GM18858 (cell line): ENCODE results near the gene CEMIP2.

ENCODE experiments used
- ATAC-seq: cut with Tn5 transposase; IDR thresholded peaks from one replicate; pipeline ENCODE4 v1.9.1; 2021; ENCODE audit not compliant: unreplicated experiment

The CEMIP2 gene

GRCh38 chr9:71747576-71747975 is 20.7 kb downstream of the CEMIP2 start:
- ATAC-seq = no peak

DNA sequence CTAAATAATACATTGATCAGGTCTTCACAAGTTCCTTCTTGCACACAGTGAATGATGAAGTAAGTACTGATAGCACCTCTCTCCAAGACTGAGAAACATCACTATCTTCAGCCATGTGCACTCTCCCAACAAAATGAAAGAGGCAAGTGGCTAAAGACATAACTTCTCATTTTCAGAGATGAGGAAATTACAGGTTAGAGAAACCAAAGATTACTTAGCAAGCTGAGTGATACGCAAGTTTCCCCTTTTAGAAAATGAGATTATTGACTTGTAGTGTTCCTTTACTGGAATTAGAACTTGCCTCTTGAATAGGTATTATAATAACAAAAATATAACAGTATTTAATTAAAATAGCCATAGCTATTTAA is 21.6 kb downstream of the CEMIP2 start:
- no peak for ATAC-seq

DNA sequence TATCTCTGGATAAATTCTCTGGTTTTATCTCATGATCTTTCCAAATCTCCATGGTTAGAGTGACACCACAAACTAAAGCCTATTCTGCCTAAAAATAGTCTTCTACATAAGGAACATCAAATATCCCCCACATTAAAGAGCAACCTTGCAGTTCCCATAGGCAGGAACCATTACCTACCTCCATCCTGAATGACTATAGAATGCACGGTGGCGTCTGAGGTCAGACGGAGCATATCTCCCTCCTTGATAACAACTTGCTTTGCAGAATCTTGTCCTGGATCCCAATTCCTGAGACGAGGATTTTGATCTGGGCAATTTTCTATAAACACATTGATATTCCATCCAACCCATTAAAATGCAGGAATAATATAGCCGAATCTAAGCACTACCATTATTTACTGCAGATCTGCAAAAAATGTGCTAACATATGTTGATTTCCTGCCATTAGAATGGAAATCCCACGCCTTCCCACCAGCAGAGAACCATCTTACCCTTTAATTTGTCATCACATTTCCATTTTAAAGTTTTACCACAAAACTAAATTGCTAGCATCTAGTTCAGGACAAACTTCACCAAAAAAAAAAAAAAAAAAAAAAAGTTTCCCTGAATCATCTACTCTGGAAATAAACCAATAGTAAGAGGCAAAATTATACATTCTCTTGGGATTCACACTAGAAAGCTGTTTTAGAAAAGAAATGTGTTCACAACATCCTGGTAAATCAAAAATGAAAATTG is 22.1 kb downstream of the CEMIP2 start:
- ATAC-seq = no peak

DNA sequence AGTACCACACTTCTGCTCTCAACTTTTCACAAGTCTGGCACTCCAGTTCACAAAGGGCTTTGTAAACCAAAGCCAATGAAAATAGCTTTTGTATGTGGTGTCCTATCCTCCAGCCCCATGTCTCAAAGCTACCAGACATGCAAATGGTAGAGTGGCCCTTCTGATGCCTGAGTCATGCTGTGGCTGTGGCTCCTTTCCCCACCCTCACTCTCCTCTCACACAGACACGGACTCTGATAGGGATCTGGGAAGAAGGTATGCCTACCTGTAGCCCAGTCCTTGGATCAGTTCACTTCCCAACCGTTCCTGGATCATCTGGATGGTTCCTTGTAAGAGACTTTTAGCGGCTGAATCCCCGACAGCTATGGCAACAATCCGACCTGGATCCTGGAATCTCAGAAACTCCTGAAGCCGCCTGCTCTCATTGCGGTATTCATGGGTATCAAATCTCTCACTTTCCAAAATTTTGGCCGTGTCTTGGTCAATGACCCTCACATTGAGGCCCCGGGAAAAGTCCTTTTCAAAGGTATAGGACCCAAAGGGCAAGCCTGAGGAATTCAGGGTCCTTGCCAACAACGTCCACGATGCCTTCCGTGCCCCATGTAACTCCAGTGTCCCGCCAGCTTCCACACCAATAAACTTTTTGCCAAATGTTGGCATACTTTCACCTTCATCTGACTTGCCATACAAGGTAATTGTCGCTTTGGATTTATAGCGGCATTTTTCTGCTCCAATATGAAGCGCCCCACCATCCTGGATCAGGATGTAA is 23.4 kb downstream of the CEMIP2 start:
- ATAC-seq = no peak

DNA sequence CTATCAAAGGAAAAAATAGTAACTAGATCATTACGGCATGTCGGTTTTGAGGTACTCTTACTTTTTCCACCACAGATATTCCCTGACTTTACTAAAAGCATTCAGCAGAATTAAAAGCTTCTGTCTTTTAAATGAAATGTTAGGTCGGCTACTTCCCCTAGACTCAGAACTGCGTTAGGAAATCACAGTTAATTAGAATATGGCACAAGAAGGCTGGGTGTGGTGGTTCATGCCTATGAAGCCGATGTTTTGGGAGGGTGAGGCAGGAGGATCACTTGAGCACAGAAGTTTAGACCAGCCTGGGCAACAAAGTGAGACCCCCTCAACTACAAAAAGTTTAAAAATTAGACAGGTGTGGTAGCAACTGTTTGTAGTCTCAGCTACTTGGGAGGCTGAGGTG is 24.4 kb downstream of the CEMIP2 start:
- no peak for ATAC-seq

DNA sequence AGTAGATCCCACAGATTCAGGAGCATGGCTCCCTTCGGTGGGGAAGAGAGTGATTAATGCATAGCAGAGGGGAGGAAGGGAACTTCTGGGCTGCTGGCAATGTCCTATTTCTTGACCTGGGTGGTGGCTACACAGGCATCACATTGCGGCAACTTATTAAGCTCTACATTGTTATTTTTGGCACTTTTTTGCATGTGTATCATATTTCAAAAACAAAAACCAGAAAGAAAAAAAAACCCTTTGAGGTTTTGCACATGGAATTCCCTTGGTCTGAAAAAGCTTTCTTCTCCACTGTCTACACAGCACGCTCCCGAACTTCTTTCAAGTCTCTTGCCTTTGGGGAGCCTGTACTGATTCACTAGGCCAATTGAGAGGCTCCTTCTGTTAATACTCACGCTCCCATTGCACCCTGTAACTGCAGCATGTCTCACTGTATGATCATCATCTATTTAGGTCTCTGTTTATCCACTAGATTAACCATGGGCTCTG is 25.1 kb downstream of the CEMIP2 start:
- no peak for ATAC-seq

DNA sequence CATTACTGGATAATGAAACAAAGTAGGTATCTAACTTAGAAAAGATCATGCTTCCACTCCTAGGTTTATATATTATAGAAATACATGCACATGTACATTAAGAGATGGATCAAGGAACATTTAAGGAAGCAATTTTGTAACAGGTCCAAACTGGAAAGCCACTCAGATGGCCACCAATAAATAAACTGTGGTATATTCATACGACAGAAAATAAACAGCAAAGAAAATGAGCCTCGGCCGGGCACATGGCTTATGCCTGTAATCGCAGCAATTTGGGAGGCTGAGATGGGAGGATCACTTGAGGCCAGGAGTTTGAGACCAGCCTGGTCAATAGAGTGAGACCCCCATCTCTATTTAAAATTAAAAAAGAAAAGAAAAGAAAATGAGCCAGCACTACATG is 25.6 kb downstream of the CEMIP2 start:
- no peak for ATAC-seq

GRCh38 chr9:71741926-71742648 is 26.2 kb downstream of the CEMIP2 start:
- no peak for ATAC-seq

DNA sequence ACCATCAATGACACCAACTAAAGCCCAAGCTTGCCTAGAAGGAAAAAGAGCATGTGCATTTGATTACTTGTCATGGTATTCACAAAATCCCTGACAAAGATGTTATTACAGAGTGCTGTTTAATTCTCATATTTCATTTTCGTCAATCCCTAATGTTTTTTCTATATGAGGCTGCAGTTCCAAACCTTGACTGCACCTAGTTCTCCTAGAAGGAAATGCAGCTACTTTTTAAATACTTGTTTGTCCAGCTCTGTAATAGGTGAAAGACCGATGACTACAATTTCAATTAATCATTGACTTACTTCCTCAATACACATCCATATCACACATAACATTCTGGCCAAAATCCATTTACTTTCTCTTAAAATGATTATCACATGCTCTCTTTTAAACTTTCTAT is 28.1 kb downstream of the CEMIP2 start:
- no peak for ATAC-seq

- no peak for ATAC-seq
Observed at GRCh38 chr9:71737455-71737854, 30.9 kb downstream of the CEMIP2 start.

GRCh38 chr9:71736236-71736635 is 32.1 kb downstream of the CEMIP2 start:
- no peak for ATAC-seq

DNA sequence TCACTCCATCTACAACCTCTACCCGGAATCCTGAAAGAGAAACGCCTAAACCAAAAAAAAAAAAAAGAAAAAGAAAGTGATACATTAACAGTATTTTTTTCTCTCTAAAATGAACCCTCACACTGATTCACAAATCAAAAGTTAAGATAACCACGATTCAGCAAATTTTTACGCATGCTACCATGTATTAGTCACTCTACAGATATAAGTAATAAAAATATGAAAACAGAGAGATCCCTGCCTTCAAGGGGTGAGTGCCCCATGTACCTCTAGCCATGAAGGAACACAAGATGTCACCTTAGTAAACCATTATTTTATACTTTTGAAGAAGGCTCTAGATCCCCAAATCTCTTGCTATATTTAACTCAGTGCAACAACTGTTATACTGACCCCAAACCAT is 33.4 kb downstream of the CEMIP2 start:
- ATAC-seq = no peak

DNA sequence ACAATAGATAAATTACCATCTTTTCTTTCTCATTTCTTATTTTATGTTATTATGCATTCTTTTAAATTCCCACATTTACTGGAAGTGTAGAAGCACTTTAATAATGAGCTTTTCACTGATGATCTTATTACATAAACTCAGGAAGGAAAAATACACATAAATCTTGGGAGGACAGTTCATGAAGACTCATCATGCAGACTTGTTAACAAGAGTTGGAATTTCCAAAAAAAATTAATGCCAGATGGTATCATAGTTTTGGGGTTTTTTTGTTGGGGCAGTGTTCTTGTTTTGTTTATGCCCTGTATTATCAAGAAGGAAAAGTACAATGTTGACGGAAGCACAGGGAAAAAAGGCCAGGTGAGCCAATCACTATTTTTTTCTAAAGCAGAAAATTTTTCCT is 35.1 kb downstream of the CEMIP2 start:
- no peak for ATAC-seq

DNA sequence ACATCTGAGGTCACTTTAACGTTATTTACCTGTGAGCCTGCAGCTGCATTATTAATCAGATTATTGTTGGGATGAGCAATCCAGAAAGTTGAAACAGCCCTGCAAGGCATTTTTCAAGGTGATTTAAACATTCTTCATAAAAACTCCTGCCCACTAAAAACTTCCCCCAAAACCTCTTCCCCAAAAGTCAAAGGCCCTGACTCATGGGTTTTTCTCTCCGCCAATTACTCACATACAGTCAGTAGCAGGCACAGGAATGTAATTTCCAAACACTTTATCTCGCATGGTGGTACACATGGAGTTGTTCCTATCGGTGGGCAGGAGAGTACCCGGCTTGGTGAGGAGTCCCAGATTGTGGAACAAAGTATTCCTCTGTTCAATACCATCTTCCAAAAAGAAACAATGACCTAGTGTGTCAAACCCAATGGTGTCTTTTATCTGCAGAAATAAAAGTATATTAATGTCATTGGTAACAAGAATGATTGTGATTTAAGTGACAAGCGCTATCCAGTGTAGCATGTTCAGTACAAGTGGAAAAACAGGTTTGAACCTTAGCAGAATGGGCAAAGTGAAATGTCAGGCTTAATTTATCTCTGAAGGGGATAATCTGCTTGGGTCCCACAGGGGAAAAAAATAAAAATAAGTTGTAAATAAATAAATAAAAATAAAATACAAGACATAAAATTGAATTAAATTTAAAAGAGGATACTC is 38.3 kb downstream of the CEMIP2 start:
- no peak for ATAC-seq

- no peak for ATAC-seq
Observed at GRCh38 chr9:71726723-71727122, 41.6 kb downstream of the CEMIP2 start.

DNA sequence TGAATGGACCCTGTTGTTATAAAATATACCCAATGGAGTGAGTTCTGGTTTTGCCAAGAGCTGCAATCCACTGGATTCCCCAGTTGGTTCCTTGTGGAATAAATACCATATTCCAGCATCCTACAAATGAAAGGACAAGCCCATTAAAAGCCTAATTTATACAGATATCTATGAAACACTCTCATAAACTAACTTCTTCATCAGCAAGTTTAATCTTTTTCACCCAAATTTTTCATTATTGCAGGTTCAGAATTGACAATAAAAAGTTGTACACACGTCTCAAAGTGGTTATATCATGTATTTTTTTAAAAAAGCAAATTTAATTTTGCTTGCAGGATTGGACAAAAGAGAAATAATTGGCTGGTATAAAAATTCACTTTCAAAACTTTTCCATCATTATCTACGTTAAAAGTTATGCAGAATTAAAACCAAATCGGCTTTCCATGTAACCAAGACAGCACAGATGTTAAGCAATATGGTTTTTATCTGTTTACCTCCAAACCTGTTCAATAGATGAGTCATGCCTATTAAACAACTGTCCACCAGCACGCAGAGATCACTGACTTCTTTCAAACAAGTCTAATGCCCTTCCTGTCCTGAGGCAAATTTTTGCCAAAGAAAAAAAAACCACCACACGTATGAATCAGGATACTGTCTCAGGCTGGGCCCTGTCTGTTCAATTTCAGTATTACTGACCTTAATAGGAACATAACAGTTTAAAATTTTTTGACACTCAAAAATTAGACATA is 42.5 kb downstream of the CEMIP2 start:
- no peak for ATAC-seq

- no peak for ATAC-seq
Observed at GRCh38 chr9:71721855-71722254, 46.5 kb downstream of the CEMIP2 start.

GRCh38 chr9:71719562-71719961 is 48.8 kb downstream of the CEMIP2 start:
- no peak for ATAC-seq

- ATAC-seq = no peak
Observed at GRCh38 chr9:71719088-71719487, 49.2 kb downstream of the CEMIP2 start.

DNA sequence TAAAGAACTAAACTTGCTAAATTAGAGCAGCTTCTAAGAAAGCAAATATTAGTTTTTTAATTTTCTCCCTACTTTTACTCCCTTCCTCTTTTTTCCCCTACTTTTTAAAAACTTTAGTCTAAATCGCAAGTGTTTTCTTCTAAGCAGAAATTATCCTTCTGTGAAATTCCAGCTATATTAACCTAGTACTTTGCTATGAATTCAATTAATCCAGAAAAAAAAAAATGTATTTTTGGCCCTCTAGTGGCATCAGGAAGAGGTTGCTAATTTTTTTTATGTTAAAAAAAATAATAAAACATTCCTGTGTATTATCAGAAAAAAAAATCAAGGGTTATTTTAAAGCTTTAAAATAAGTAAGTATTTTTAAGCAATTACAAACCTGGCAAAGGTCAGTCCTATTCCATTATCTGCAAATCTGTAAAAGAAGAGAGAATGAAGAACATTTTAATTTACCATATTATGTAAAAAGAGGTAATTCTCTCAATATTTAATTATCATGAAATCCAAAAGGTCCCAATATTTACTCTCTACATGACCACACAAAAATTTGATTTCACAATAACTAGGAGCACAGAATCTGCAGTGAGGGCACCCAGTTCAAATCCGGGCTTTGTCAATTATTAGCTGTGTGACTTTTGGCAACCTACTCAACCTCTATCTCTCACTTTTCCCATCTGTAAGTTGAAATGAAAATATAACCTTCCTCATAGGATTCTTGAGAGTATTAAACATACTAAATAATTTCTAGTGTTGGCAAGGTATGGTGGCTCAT is 52.0 kb downstream of the CEMIP2 start:
- no peak for ATAC-seq
